ENCODE data around the gene ADAM33. TPM values are rescaled to one million over a fixed set of nuclear protein-coding genes. Genes with fewer than 3 reads are reported as not detected.

Gene ADAM33
- polyA plus RNA-seq, 2 of the 4 experiments (the other 2 are of a cell fraction), result 0.08 to 0.14 TPM

DNA sequence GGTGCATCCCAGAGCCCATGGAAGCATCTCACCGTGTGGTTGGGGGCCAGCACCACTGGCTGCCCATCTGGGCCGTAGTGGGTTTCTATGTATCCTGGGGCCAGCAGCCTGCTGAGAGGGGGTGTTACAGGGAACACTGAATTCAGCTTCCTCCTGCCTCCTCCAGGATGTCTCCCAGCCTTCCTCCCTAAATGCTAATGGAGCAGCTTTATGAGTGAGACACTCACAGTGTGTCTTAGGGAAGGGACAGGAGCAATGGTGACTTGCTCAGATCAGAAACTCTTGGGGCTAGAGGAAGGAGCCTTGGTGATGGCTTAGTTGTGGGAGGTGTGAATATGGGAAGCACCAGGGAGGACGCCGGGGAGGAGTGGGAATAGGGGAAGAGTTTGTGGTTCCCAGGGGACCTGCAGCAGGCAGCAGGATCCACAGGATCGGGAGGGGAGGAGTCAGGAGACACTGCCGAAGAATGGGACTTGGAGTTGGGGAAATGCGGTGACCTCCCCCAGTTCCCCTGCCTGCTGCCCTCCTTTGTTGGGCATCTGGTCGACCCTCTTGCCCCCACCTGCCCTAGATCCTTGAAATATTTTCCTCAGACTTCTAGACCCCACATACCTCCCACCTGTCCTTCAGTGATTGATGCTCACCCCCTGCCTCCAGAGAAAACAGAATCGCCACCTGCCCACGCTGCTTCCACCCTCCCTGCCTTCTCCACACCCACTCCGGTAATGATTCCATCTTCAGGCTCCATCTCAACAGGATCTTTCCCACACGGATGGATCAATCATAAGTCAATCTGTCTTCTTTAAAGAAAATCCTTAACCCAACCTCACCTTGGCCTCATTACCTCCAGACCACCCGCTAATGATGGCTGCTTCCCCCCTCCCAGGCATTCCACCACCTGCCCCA lies 6.6 kb downstream of the ADAM33 start:
- CTCF ChIA-PET, result interaction anchor here (0.7 to 61.5 kb wide), 22 partner anchors 8 to 433 kb away, joined by 3 to 2233 read pairs (median 10); partner anchors contain the start of genes ADISSP, CENPB, GFRA4 and HSPA12B
- WGBS (ENCODE audit: missing lambda C conversion rate), result 13% methylated on average over 13 of the region's 13 CpGs
- no peak for ATAC-seq
- H3K4me2 ChIP-seq, result peak overlapping the region; percentile 6; the same call in 2 of the 3 replicates
- H3K9me3 ChIP-seq, result no peaks in the 10 kb centered on the region
- no peak overlapping the region for H3K27ac ChIP-seq
- DNase-seq (ENCODE audit: low read depth in 1 of 2, low spot score in 1 of 2), result no peak
- no peak overlapping the region for H3K4me3 ChIP-seq
- TF ChIP-seq ZFP36 (IDR thresholded peaks at IDR 0.05; ENCODE audit: borderline replicate concordance, partially characterized antibody) (peak; percentile 83), CEBPB (IDR thresholded peaks at IDR 0.05) (no peak)
- POLR2A ChIA-PET, result no interaction called here
- H3K4me1 ChIP-seq, result peaks cover 37% of the 10 kb centered on the region
- no peak for FAIRE-seq

DNA sequence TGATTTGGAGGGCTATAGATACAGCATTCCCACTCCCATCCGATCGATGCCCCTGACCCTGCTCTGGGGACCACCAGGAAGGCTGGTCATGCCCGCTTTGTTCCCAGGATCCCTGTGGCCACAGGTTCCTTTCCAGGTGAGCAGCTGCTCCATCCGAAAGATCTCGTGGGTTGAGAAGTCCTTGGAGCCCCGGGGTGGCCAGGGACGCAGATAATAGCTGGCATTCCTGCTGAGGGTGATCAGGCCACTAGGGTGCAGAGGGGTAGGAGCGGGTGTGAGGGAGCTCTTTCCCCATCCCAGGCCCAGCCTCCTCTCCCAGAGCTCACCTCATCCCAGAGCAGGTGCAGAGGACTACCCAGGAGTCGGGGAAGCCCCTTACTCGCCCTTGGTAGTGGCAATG lies 7.4 kb downstream of the ADAM33 start:
- CTCF ChIA-PET, result interaction anchor here (0.7 to 61.5 kb wide), 9 partner anchors 12 to 434 kb away, joined by 3 to 2233 read pairs (median 4); partner anchors contain the start of genes ADISSP, GFRA4, HSPA12B and SIGLEC1
- POLR2A ChIA-PET, result no interaction called here

DNA sequence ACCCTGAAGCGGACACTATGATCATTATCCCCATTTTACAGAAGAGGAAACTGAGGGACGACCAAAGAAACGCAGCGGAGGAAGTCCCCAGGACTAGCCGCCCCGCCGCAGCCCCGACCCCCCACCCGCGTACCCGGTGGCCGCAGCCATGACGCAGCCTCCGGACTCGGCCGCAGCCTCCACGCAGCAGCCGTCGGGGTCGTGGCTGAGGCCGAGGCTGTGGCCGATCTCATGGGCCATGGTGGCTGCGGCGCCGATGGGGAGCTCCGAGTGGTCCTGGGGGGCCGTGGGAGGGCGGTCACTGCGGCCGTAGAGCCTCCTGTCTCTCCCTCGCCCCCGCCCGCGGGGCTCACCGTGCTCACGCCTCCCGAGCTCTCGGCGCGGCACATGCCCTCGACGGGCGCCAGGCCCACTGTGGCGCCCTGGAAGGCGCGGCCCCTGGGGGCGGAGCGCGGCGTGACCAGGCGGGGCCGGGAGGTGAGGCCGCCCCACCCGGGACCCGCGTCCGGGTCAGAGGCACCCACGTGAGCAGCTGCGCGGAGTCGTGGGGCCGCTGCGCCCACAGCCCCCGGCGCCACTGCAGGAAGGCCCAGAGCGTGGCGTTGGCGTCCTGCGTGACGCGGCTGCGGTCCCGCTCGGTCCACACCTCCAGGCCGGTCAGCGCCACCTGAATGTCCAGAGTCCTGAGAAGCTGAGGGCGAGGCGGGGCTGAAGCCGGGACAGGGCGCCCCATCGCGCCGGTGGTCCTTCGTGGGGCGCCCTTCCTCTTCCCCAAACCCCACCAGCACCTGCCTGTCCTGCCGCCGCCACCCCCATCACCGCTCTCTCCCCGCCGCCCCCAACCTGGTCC lies 8.4 kb downstream of the ADAM33 start:
- no peak for FAIRE-seq
- Histone ChIP-seq H3K4me3 (peak overlapping the region; percentile 39; the same call in 2 of the 3 replicates), H3K4me1 (peaks cover 34% of the 10 kb centered on the region), H3K9me3 (no peaks in the 10 kb centered on the region), H3K4me2 (peak overlapping the region; percentile 91), H3K27ac (no peak overlapping the region)
- WGBS (ENCODE audit: missing lambda C conversion rate), result 54% methylated on average over 67 of the region's 90 CpGs
- no peak for ATAC-seq
- TF ChIP-seq JUN (IDR thresholded peaks at IDR 0.05), result no peak
- no peak for TF ChIP-seq RNF2 (IDR thresholded peaks at IDR 0.05; ENCODE audit: borderline replicate concordance, low read depth)
- ChIA-PET POLR2A (no interaction called here), CTCF (interaction anchor here (0.6 to 61.5 kb wide), 12 partner anchors 12 to 435 kb away, joined by 3 to 2233 read pairs (median 4); partner anchors contain the start of genes ADISSP, CENPB, HSPA12B and SIGLEC1)
- no peak for DNase-seq (ENCODE audit: low read depth in 1 of 2, low spot score in 1 of 2)

More for the DNA sequence above, 7.4 kb downstream of the ADAM33 start:
- ATAC-seq (peak; percentile 35 to 42; a peak in 5 of 6 replicates), FAIRE-seq (no peak), DNase-seq (ENCODE audit: low read depth in 1 of 2, low spot score in 1 of 2) (peak in 1 of 2 experiments; percentile 51)
- Histone ChIP-seq H3K4me3 (no peak overlapping the region), H3K4me1 (peaks cover 34% of the 10 kb centered on the region), H3K4me2 (no peak overlapping the region), H3K27ac (no peak overlapping the region), H3K9me3 (no peaks in the 10 kb centered on the region)
- TF ChIP-seq CBX8 (IDR thresholded peaks at IDR 0.05) (no peak), FOSB (CRISPR knock-in tag; IDR thresholded peaks at IDR 0.05) (no peak), POLR2A (IDR thresholded peaks at IDR 0.05; ENCODE audit: low read length) (no peak), NR3C1 (IDR thresholded peaks at IDR 0.05) (no peak), RARB (CRISPR knock-in tag; IDR thresholded peaks at IDR 0.05) (no peak), HOXB5 (CRISPR knock-in tag; IDR thresholded peaks at IDR 0.05) (no peak), SREBF2 (IDR thresholded peaks at IDR 0.05) (no peak), ZNF302 (CRISPR knock-in tag; IDR thresholded peaks at IDR 0.05) (no peak), HDAC2 (IDR thresholded peaks at IDR 0.05) (no peak), EP300 (IDR thresholded peaks at IDR 0.05) (no peak), RFX5 (IDR thresholded peaks at IDR 0.05) (no peak), SMC3 (IDR thresholded peaks at IDR 0.05) (no peak), HEYL (CRISPR knock-in tag; IDR thresholded peaks at IDR 0.05) (no peak), ZSCAN20 (CRISPR knock-in tag; IDR thresholded peaks at IDR 0.05) (no peak), RCOR1 (IDR thresholded peaks at IDR 0.05; ENCODE audit: low read depth, low read length) (no peak), JUN (IDR thresholded peaks at IDR 0.05) (no peak)
- TF ChIP-seq, protein P1, sequence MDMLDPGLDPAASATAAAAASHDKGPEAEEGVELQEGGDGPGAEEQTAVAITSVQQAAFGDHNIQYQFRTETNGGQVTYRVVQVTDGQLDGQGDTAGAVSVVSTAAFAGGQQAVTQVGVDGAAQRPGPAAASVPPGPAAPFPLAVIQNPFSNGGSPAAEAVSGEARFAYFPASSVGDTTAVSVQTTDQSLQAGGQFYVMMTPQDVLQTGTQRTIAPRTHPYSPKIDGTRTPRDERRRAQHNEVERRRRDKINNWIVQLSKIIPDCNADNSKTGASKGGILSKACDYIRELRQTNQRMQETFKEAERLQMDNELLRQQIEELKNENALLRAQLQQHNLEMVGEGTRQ (IDR thresholded peaks at IDR 0.05), result no peak
- TF ChIP-seq, protein P2, sequence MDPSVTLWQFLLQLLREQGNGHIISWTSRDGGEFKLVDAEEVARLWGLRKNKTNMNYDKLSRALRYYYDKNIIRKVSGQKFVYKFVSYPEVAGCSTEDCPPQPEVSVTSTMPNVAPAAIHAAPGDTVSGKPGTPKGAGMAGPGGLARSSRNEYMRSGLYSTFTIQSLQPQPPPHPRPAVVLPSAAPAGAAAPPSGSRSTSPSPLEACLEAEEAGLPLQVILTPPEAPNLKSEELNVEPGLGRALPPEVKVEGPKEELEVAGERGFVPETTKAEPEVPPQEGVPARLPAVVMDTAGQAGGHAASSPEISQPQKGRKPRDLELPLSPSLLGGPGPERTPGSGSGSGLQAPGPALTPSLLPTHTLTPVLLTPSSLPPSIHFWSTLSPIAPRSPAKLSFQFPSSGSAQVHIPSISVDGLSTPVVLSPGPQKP (IDR thresholded peaks at IDR 0.05; ENCODE audit: low read depth, low read length), result no peak
- TF ChIP-seq, protein P3, sequence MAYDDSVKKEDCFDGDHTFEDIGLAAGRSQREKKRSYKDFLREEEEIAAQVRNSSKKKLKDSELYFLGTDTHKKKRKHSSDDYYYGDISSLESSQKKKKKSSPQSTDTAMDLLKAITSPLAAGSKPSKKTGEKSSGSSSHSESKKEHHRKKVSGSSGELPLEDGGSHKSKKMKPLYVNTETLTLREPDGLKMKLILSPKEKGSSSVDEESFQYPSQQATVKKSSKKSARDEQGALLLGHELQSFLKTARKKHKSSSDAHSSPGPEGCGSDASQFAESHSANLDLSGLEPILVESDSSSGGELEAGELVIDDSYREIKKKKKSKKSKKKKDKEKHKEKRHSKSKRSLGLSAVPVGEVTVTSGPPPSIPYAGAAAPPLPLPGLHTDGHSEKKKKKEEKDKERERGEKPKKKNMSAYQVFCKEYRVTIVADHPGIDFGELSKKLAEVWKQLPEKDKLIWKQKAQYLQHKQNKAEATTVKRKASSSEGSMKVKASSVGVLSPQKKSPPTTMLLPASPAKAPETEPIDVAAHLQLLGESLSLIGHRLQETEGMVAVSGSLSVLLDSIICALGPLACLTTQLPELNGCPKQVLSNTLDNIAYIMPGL (CRISPR knock-in tag; IDR thresholded peaks at IDR 0.05; ENCODE audit: borderline replicate concordance), result no peak
- 41% methylated on average over 10 of the region's 10 CpGs for WGBS (ENCODE audit: missing lambda C conversion rate)

Data from A549 (cell line).